ENCODE results near the gene ERI3.

DNA sequence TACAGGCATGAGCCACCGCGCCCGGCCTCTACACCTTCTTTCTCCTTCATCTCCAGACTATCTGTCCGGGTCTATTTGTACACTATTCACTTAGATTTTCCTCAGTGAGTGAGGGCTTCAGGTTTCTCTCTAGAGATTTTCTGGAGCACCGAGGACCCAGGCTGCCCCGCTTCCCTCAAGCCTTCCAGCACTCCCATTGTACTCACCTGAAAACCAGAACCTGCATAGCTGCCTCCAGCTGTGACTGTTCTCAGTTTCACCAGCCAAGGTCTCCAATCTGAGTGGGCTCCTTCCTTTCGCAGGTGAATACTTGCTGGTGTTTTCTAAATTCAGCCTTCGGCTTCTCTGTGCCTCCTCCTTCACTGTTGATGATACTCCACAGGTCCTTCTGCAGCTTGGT lies 154.7 kb downstream of the ERI3 start:
- TF ChIP-seq FOXM1 (IDR thresholded peaks at IDR 0.05; ENCODE audit: borderline replicate concordance, low read depth) (no peak), TAF1 (IDR thresholded peaks at IDR 0.05; ENCODE audit: low read depth) (no peak), MAX (IDR thresholded peaks at IDR 0.05) (no peak), YY1 (IDR thresholded peaks at IDR 0.05; ENCODE audit: low read depth) (no peak)

Data from Ishikawa (cell line).